GM19467 (cell line): Measurements from ENCODE around the gene MIPOL1.
"Not testable (repeated sequence)": the region's sequence is repeated elsewhere in the genome, so short reads cannot be mapped to it uniquely, and the experiment has no call there.

Experiments
- ATAC-seq: cut with Tn5 transposase; IDR thresholded peaks from one replicate; pipeline ENCODE4 v1.9.1; 2021; ENCODE audit warnings: mild to moderate bottlenecking, moderate library complexity; ENCODE audit not compliant: unreplicated experiment

MIPOL1 gene

DNA sequence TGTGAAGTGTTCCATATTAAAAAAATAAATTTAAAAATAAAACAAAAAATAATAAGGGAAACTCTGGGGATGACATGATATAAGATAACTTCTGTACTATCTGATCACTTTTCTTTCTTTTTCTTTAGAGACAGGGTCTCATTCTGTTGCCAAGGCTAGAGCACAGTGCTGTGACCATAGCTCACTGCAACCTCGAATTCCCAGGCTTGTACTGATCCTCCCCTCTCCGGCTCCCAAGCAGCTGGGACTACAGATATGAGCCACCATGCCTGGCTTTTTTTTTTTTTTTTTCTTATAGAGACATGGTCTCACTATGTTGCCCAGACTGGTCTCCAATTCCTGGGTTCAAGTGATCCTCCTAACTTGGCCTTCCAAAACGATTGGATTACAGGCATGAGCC is 10.4 kb upstream of the MIPOL1 start:
- no peak for ATAC-seq

DNA sequence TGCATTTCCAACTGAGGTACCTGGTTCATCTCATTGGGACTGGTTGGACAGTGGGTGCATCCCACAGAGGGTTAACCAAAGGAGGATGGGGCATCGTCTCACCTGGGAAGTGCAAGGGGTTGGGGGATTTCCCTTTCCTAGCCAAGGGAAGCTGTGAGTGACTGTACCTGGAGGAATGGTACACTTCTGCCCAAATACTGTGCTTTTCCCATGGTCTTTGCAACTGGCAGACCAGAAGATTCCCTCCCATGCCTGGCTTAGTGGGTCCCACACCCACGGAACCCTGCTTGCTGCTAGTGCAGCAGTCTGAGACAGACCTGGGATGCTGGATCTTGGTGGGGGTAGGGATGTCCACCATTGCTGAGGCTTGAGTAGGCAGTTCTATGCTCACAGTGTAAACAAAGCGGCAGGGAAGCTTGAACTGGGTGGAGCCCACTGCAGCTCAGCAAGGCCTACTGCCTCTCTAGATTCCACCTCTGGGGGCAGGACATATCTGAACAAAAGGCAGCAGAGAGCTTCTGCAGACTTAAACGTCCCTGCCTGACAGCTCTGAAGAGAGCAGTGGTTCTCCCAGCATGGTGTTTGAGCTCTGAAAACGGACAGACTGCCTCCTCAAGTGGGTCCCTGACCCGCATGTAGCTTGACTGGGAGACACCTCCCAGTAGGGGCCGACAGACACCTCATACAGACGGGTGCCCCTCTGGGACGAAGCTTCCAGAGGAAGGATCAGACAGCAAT is 9.7 kb upstream of the MIPOL1 start:
- not testable (repeated sequence) for ATAC-seq

DNA sequence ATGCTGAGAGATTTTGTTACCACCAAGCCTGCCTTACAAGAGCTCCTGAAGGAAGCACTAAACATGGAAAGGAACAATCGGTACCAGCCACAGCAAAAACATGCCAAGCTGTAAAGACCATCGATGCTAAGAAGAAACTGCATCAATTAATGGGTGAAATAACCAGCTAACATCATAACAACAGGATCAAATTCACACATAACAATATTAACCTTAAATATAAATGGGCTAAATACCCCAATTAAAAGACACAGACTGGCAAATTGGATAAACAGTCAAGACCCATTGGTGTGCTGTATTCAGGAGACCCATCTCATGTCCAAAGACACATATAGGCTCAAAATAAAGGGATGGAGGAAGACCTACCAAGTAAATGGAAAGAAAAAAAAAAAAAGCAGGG is 8.0 kb upstream of the MIPOL1 start:
- ATAC-seq: not testable (repeated sequence)

DNA sequence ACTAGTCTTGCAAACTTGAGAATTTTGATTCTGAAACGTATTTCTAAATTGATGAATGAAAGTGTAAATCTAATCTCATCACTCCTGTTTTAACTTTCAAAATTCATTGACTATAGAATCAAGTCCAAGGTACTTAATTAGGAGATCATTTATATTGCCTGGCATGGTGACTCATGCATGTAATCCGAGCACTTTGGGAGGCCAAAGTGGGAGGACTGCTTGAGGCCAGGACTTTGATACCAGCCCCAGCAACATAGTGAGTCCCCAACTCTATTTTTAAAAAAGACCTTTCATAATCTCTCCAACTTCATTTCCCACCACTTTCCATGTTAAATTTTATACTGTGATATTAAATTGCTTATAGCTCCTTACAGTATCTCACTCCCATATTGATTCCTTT is 3.0 kb upstream of the MIPOL1 start:
- ATAC-seq: no peak

DNA sequence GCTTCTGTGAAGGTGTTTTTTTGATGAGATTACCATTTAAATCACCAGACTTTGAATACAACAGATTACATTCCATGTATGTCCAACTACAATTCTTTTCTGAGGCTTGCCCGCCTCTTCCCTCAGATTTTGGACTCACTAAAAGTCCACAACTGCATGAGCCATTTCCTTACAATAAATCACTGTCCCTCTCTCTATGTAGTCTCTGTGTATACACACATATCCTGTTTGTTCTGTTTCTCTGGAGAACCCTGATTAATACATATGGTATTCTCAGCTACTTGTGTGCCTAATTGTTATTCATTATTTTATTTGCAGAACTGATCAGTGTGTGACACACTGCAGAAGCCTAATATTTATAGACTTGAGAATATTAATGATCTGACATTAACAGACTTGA is 2.4 kb upstream of the MIPOL1 start:
- ATAC-seq: no peak

DNA sequence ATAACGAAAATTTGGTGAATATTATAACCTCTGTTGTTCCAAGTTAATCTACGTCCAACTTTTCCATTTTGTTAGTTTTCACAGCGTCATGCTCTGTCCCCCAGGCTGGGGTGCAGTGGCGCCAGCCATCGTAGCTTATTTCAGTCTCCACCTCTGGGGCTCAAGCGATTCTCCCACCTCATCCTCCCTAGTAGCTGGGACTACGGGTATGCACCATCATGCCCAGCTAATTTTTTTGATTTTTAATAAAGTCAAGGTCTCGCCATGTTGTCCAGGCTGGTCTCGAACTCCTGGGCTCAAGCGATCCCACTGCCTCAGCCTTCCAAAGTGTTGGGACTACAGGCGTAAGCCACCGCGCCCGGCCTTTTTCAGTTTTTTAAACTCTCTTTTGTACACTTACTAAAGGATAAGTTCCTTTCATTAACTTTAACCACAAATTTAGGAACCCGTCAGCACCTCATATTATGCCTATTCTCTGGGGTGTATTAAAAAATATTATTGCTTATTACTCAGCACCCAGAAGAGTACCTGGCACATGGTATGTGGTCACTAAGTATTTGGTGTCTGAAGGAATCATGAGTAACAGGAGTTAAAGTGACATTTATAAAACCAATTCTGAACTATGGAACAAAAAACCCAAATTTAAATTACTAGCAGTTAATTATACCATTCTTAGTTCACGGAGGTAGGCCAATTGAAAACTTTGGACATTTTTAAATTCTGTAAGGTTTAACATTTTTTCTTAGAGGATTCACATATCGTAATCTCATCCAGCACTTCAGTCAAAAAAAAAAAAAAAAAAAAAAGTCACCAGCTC is 925 bp upstream of the MIPOL1 start:
- no peak for ATAC-seq

DNA sequence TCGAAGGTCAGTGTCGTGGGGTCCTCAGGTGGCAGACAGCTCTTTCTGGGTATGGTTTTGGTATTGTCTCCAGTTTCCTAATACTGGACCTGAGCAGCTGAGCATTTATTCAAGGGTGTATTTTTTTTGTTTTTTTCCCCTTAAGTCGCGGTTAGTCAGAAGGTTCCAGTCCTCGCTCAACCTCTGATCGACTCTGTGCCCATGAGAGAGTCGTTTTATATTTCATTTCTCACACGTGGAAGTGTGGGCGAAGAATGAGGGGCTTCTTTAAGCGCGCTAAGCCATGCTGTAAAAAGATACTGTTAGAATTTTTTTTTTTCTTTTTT is 499 bp downstream of the MIPOL1 start:
- ATAC-seq: no peak

DNA sequence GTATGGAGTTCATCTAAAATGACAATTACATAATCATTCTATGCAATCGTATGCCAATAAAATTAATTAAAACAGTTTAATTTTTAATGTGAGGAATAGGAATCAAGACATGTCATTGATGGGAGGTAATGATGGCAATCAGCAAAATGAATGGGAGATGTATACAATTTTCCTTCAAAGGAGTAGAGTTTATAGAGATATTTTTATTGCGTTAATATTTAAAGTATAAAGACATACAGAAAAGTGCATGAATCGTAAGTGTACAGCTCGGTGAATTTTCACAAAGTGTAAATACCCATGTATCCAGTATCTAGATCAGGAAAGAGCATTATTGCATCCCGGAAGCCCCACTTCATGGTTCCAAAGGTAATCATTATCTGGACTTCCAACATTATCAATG is 1.2 kb downstream of the MIPOL1 start:
- no peak for ATAC-seq

DNA sequence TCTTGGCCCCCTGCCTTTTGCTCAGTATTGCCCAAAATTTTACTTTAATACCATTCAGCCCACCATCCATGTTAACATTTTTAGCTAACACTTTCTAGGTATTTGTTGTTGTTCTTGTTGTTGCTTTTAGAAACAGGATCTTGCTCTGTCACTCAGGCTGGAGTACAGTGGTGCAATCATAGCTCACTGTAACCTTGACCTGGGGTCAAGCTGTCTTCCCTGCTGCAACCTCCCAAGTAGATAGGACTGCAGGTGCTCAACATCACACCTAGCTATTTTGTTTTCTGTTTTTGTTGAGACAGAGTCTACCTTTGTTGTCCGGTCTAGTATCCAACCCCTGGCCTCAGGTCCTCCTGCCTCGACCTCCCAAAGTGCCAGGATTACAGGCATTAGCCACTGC is 4.0 kb downstream of the MIPOL1 start:
- no peak for ATAC-seq

DNA sequence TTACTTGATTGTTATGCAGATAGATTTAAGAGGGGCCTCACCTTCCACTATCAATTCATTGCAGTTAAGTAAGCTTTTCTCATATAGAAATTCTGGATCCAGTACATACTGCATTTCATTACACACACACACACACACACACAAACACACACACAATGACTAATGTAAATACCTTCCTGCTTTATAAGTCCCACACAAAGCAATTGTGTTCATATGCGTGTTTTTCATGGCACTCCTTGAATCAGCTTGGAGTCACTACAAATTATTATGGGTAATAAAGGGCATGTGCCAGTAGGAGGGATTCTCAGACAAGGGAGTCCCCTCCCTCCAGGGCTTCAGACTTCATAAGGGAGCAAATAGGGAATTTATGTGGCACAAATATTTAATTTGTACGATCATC is 4.5 kb downstream of the MIPOL1 start:
- no peak for ATAC-seq

DNA sequence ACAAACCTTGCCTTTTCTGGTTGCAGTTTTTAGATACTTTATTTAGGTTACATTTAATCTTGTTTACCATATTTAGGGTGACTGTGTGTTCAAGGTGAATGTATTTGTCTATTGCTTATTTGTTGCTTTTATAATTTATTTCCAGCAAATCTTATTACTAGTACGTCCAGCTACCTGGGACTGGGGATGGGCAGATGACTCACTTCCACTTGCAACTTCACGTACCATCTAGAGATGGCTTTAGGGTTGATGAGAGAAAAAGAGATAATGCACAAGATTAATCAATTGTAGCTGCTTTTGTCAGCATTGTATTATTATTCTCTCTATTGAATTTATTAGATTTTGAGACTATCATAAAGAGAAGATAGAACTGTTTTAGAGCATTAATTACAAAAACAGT is 5.1 kb downstream of the MIPOL1 start:
- no peak for ATAC-seq

DNA sequence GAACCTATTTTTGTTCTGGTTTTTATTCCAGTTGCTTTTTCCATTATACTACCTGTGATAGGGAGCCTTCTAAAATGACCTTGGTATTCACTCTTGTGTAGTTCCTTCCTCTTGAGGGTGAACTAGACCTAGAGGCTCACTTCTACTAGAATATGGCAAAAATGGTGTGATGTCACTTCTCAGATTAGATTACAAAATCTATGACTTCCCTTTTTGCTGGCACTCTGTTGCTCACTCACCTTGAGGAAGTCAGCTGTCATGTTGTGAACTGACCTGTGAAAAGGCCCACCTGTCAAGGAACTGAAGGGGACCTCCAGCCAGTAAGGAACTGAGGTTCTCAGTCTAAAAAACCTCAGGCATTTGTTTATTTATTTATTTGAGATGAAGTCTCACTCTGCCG is 5.7 kb downstream of the MIPOL1 start:
- ATAC-seq: no peak

DNA sequence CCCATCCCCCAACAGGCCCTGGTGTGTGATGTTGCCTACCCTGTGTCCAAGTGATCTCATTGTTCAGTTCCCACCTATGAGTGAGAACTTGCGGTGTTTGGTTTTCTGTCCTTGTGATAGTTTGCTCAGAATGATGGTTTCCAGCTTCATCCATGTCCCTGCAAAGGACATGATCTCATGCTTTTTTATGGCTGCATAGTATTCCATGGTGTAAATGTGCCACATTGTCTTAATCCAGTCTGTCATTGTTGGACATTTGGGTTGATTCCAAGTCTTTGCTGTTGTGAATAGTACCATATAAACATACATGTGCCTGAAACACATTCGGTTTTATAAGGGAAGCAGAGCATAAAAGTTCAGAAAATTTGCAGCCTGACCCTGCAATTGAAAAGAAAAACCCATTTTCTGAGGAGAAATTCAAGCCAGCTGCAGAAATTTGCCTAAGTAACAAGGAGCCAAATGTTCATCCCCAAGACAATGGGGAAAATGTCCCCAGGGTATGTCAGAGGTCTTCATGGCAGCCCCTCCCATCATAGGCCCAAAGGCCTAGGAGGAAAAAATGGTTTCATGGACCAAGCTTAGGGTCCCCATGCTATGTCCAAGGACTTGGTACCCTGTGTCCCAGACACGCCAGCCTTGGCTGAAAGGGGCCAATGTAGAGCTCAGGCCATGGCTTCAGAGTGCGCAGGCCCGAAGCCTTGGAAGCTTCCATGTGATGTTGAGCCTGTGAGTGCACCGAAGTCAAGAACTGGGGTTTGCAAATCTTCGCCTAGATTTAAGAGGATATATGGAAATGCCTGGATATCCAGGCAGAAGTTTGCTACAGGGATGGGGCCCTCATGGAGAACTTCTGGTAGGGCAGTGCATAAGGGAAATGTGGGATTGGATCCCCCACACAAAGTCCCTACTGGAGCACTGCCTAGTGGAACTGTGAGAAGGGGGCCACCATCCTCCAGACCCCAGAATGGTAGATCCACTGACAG is 8.2 kb downstream of the MIPOL1 start:
- ATAC-seq: not testable (repeated sequence)

DNA sequence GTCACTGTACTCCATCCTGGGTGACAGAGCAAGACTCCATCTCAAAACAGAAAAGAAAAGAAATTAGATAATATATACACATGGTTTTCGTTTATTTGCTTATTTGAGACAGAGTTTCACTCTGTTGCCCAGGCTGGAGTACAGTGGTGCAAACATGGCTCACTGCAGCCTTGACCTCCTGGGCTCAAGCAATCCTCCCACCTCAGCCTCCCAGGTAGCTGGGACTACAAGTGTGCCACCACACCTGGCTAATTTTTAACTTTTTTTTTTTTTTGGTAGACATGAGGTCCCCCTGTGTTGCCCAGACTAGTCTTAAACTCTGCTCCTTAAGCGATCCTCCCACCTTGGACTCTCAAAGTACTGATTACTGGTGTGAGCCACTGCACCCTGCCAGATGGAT is 11.9 kb downstream of the MIPOL1 start:
- not testable (repeated sequence) for ATAC-seq

DNA sequence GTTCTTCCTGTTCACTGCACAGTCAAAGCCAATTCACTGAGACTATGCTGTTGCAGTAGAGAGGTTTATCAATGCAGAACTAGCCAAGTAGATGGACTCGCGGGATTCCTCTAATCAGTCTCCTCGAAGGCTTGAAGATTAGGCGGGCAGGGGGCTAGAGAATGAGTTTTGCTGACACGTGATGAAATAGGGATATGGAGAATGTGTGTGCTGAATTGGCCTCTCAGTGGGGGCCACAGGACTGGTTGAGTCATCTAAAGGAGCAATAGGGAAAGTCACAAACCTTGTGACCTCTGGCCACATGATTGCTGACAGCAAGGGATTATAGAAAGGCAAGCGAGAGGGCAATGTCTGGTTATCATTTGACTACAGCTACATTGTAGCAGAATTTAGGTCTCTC is 12.7 kb downstream of the MIPOL1 start:
- ATAC-seq: no peak

DNA sequence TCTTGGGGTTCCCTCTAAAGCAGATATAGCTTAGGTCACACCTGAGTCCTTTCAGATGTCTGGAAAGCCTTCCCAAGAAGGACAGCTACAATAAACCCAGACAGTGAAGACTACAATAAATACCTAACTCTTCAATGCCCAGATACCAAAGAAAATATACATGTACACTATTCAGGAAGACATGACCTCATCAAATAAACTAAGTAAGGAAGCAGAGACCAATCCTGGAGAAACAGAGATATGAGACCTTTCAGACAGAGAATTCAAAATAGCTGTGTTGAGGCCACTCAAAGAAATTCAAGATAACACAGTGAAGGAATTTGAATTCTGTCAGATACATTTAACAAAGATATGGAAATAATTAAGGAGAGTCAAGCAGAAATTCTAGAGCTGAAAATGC is 15.3 kb downstream of the MIPOL1 start:
- no peak for ATAC-seq

DNA sequence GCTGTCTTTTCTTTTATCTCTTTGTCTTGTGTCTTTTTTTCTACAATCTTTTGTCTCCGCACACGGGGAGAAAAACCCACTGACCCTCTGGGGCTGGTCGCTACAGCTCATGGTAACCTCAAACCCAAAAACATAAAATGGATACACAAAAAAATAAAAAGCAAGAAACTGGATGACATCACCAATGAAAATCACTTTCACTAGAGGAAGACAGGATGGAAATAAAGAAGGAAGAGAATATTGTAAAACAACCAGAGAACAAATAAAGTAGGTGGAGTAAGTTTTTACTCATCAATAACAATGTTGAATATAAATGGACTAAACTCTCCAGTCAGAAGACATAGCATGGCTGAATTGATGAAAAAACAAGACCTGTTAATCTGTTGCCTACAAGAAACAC is 17.6 kb downstream of the MIPOL1 start:
- no peak for ATAC-seq

DNA sequence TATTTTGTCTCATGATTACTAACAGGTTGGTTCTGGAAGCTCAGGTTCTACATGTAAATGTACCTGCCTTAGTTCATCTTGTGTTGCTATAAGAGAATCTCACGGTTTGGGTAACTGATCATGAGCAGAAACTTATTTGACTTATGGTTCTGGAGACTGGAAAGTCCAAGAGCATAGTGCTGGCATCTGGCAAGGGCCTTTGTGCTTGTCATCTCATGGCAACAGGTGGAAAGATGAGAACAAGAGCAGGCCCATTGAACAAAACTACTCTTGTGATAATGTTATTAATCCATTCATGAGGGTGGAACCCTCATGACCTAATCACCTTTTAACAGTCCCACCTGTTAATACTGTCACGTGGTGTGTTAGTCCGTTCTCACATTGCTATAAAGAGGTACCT is 23.3 kb downstream of the MIPOL1 start:
- no peak for ATAC-seq

DNA sequence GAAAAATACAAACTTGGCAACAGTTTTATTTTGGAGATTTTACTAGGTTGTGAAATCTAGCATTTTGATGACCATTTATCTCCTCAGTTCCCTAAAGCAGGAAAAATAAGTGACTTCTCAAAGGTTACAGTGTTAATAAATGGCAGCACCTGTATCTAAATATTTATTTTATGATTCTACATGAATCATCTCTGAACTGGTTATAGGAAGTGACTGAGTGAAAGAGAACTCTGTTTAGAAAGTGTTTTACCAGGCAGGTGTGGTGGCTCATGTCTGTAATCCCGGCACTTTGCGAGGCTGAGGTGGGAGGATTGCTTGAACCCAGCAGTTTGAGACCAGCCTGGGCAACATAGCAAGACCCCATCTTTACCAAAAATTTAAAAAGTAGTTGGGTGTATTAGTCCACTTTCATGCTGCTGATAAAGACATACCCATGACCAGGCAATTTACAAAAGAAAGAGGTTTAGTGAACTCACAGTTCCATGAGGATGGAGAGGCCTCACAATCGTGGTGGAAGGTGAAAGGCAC is 26.3 kb downstream of the MIPOL1 start:
- no peak for ATAC-seq

DNA sequence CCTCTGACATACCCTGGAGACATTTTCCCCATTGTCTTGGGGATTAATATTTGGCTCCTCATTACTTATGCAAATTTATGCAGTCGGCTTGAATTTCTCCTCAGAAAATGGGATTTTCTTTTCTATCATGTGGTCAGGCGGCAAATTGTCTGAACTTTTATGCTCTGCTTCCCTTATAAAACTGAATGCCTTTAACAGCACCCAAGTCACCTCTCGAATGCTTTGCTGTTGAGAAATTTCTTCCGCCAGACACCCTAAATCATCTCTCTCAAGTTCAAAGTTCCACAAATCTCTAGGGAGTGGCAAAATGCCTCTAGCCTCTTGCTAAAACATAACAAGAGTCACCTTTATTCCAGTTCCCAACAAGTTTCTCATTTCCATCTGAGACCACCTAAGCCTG is 27.9 kb downstream of the MIPOL1 start:
- not testable (repeated sequence) for ATAC-seq

DNA sequence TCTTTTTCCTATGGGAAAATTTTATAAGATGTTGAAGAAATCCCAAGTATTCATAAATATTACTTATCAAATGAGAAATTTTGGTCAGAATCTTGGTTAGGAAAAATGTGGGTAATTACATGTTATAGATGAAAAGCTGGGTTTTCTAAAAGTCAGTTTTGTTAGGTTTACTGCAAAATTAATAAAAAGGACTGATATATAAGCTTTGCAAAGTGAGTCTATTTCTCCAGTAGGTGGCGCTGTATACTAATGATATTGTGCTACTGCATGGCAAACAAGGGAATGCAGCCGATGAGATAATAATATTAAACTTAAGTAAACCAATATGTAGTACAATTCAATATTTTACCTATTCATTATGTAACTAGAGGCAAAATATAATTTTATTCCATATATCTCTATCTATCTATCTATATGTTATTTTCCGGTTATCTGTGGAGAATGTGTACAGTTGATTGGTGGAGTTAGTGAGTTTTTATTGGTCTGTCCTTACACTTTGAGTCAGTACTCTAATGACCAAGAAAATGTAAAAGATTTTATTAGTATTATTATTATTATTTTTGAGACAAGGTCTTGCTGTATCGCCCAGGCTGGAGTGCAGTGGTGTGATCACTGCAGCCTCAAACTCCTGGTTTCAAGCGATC is 32.9 kb downstream of the MIPOL1 start:
- peak; percentile 65 for ATAC-seq
